Astrocyte of the cerebellum (primary cell): Measurements from ENCODE around the gene TNN.

Source experiments
- DNase-seq: peaks from one replicate; pipeline ENCODE4 v3.0.0-alpha.2; 2011; ENCODE audit warnings: low read depth
- H3K4me3 ChIP-seq: 2 replicates; pipeline ENCODE4 v1.5.1; 2011; ENCODE audit warnings: mild to moderate bottlenecking, low read depth, low read length, moderate library complexity
- in situ Hi-C: cut with HindIII; loops from 2 replicates; pipeline ENCODE4 v1.10.0; 2017; ENCODE audit warnings: low sequenced_read_pairs
- TF ChIP-seq, protein P1 (sequence below): IDR thresholded peaks from 2 replicates; pipeline ENCODE4 v1.5.1; 2012; ENCODE audit warnings: low read length, low read depth, moderate library complexity, mild to moderate bottlenecking; ENCODE audit errors: missing control alignments

The TNN gene

DNA sequence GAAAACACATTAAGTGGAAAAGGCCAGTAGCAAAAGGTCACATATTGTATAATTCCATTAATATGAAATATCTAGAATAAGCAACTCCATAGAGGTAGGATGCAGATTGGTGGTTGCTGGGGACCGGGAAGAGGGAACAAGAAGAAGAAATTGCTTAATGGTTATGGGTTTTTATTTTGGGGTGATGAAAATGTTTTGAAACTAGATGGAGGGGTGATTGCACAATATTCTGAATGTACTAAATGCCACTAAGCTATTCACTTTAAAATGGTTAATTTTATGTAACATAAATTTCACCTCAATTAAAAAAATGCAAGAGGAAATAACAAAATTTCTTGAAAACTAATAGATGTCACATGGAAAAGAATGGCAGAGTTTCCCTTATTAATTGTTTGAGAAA lies 118.3 kb downstream of the TNN start:
- TF ChIP-seq, protein P1, sequence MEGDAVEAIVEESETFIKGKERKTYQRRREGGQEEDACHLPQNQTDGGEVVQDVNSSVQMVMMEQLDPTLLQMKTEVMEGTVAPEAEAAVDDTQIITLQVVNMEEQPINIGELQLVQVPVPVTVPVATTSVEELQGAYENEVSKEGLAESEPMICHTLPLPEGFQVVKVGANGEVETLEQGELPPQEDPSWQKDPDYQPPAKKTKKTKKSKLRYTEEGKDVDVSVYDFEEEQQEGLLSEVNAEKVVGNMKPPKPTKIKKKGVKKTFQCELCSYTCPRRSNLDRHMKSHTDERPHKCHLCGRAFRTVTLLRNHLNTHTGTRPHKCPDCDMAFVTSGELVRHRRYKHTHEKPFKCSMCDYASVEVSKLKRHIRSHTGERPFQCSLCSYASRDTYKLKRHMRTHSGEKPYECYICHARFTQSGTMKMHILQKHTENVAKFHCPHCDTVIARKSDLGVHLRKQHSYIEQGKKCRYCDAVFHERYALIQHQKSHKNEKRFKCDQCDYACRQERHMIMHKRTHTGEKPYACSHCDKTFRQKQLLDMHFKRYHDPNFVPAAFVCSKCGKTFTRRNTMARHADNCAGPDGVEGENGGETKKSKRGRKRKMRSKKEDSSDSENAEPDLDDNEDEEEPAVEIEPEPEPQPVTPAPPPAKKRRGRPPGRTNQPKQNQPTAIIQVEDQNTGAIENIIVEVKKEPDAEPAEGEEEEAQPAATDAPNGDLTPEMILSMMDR = no peak
- H3K4me3 ChIP-seq = no peak overlapping the region
- in situ Hi-C loops = no loop called here
- no peak for DNase-seq

DNA sequence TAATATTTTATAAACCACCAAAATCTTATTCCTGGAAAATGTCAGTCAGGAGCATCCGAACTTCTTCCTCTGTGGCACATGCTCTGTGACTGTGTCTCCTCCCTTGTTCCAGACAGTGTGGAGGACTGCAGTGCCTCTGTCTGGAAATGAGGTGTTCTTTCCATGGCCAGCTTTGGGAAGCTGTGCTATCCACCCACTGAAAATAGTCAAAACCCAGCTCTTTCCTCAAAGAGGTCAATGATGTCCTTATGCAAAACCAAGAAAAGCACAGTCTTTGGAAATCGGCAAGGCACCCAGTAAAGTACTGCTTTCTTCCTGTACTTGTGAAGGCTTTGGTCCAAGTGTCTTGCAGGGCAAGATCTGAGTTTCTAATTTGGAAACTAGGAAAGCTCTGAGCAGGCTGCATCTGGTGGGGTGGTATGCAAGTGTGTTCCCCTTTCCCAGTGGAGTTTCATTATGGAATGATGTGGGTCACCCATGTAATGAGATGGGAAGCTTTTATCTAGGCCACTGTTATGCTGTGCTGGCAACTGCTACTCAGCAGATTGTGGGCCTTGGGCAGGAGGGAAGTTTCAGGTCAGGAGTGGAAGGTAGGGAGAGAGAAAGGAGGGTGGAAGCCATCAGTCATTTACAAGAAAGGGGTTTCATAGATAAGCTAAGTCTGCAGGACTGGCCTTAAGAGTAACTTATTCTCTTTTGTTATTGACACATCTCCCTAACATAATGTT lies 119.0 kb downstream of the TNN start:
- in situ Hi-C loops = no loop called here
- DNase-seq = no peak
- TF ChIP-seq, protein P1 = no peak
- H3K4me3 ChIP-seq = no peak overlapping the region

DNA sequence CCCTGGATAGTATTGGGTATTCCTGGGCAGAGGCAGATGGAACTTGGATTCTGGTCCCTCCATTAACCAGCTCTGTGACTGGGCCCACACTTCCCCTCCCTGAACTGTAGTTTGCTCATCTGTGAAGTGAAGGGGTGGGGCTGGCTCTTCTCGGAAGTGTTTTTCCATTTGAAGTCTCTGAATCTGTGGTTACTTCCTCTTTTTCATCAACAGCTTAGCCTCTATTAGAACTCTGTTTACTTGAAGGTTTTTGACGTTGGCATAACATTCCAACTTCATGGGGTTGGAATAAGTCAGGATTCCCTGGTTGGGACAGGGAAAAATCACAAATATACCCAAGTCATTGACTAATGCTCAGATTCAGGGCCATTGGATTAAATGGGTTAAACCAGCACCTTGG lies 121.3 kb downstream of the TNN start:
- no peak for DNase-seq
- in situ Hi-C loops = no loop called here
- H3K4me3 ChIP-seq = no peak overlapping the region
- TF ChIP-seq, protein P1 = no peak

DNA sequence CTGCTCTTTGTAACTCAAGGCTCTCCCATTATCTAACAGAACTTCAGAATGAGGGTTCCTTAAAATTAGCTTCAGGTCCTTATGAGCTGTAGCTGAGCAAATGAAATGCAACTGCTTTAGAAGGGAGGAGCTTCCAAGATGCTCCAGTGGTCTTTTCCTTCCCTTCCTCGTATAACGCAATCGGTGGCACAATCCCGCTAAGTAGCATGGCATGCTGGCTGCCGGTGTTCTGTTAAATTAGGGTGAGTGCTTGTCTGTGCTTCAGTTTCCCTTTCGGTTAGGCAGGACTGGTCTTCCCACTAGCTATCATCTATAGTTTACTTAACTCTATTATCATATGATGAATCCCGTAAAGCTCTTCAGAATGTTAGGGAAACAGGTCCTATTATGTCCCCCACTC lies 124.0 kb downstream of the TNN start:
- H3K4me3 ChIP-seq = peak overlapping the region; percentile 43
- in situ Hi-C loops = no loop called here
- no peak for DNase-seq
- TF ChIP-seq, protein P1 = no peak

DNA sequence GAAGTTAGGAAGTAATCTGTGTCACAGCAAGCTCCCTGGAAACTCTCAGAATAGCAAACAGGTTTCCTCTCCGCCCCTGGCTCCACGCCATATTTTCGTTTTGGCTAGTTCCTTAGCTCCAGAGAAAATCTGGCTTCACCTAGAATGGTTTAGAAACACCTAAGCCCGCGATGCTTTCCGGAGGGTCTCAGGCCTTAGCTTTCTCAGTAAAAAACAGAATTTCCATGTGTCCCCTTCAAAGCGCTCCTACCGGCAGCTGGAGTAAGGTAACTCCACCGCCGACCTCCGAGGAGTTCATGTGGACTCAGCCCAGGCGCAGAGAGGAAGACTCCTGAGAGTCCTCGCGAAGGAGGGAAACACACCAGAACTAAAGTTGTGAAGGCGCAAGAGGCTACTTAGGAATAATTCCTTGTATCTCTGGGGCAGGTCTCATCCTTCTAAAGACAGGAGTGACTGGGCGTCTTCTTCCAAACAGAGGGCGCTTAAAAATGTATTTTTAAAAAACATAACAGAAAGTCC lies 124.5 kb downstream of the TNN start:
- in situ Hi-C loops = no loop called here
- no peak for DNase-seq
- TF ChIP-seq, protein P1 = no peak
- H3K4me3 ChIP-seq = peak overlapping the region; percentile 43

DNA sequence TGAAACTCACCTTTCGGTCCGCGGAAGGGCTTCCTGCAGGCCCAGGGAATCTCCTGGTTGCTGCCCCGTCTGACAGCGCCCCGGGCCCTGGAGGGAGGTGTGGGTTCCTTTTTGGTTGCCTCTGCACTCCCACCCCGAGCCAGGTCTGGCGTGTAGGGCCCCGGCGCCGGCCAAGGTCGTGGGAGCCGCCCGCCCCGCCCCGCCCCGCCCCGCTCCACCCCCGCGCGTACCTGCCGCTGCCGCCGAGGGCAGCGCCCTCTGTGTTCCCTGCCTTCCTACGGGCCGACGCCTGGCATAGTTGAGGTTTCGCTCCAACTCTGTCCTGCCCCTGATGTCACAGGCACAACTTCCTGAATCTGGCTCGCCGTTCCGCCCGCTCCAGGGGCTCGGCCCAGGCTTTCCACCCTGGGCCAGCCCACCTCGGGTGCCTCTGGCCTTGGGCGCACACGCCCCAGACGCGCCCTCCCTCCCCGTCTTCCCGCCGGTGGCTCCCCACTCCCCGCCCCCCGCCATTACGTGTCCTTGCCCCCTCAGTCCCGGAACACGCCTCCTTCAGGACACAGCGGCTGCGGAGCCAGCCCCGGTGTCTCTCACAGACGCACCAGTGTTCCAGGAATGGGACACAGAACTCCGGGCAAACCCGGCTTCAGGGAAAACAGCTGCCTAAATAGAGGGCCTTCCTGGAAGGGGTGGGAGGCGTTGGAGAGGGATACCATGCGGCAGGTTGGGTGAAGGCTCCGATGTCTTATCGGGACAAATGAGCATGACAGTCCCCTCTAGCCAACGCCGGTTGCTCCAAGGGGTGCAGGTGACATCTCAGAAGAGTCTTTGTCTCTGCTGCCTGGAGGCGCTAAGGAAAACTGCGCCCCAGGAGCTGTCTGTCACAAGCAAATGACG lies 125.2 kb downstream of the TNN start, which contains the start of gene KIAA0040:
Gene KIAA0040 (minus strand): TSS at position 147 of the 897 bp plus-strand sequence. CDS start 31,763 bp downstream, outside the sequence.
- in situ Hi-C loops = no loop called here
- DNase-seq = no peak
- peak within 1 kb of the TSS; percentile 43 for H3K4me3 ChIP-seq
- TF ChIP-seq, protein P1 = no peak
